Right lung (tissue), 5 donors: ENCODE data around the gene MOSPD3. TPM values are rescaled to one million over a fixed set of nuclear protein-coding genes. Genes with fewer than 3 reads are reported as not detected.

Source experiments
- DNase-seq, 2 donors: peaks; one replicate each; pipeline ENCODE4 v3.0.0-alpha.2; 2013
- polyA plus RNA-seq, 5 donors: library from polyadenylated mRNA; unstranded; fragments of 120-200 nt; gene quantifications; one replicate each; pipeline versions ENCODE4 v1.2.1 to v1.2.3, GENCODE V29; 2013; ENCODE audit warnings: inconsistent platforms in 1 of 5, low replicate concordance in 1 of 5; ENCODE audit not compliant: insufficient read length in 5 of 5, insufficient read depth in 1 of 5

Gene MOSPD3
- polyA plus RNA-seq, 5 donors, result 25.3 to 40.0 (median 30.8) TPM

- DNase-seq, result no peak
Observed at GRCh38 chr7:100573691-100574361, 38.5 kb upstream of the MOSPD3 start, which contains the start of gene SAP25. Gene SAP25, minus strand, starts transcription at chr7:100573900. Its CDS starts 158 bp downstream, at chr7:100573742.

DNA sequence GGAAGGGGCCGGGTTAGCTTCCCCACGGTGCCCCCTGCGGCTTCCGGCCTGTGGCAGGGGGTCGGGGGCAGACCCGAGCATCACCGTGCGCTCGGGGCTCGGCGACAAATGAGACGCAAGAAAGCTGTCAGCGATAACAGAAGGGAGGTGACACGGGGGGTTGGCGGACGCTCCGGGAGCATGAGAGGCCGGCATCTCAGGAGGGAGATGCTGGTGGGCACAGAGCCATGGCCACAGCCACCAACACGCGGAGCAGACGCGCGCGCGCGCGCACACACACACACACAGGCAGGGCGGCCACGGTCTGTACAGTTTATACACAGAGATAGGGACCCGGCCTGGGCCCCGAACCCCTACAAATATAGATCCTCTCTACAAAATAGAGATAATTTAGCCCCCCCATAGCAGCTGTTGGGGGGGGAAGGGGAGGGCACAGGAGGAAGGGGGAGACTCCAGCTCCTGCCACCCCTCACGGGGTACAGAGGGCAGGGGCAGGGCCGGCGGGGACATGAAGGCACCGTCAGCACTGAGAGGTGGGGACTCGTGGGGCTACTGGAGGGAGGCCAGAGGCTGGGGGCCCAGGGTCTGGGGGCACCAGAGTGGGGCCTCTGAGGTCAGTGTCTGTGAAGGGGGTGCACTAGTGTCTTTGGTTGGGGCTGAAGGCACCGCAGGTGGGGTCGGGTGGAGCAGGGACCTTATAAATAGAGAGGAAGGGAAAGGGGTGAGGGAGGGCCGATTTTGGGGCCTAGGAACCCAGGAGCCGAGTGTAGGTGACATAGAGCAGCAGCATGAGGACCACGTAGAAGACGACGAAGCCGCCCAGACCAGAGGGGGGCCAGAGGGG, 37.8 kb upstream of the MOSPD3 start:
- DNase-seq, result no peak

DNA sequence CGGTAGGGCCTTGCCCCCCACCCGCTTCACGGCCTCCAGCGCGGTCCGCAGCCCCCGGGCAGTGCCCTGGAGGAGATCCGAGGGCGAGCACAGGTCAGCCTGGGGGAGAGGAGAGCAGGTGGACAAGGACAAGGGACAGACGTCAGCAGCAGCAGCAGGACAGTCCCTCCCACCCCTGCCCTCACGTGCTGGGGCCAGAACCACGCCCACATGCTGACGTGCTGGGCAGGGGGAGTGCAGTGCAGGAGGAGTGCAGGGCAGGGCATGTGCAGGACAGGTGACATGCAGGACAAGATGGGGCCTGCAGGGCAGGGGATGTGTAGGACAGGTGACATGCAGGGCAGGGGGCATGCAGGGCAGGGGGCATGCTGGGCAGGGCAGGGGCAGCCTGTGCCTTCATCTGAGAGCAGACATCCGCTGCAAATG, 37.1 kb upstream of the MOSPD3 start:
- DNase-seq, result no peak

DNA sequence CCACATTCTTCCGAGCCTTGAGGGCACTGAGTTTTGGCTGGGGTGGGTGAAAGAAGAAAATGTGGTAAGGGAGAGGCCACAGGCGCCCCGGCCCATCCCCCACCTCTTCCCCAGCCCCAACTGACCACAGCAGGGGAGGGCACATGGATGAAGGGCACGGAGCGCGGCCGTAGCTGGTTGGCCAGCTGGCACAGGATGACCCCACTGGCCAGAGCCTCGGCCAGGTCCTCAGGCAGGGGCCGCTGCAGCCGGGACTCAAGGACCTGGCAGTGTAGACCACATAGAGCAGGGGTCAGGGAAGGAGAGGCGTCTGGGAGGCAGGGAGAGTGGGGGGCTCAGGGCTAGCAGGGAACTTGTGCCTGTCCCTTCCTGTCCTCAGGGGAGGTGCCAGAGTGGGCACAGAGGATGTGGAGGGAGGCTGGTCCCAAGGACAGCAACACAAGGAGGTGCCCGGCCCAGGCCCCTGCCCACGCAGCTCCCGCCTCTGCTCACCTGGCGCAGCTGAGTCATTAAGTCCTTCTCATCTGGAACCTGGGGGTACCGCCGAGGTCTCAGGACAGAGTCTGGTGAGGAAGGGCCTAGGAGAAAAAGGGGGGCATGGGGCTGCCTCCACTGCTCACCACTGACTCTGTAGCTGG, 36.5 kb upstream of the MOSPD3 start:
- no peak for DNase-seq

DNA sequence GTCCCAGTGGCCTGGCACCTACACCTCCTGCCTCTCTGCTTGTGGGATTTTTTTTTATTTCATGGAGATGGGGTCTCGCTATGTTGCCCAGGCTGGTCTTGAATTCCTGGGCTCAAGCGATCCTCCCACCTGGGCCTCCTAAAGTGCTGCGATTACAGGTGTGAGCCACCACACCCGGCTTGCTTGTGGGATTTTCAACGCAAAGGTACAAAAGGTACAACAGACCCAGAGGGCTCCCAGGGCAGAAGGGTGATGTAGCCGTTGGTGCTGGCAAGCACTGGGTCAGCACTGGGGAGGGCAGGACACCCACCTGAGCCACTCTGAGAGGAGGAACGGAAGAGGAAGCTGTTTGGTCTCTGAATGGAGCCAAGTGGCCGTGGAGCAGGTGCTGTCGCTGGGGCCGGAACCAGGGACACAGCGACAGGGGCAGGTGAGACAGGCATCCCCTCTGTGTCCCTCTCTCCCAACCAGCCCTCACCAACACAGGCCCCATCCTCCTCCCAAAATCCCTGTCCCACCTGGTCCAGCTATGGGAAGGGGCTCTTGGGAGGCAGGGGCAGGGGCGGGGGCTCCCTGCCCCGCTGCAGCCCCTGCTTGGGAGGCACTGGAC, 35.9 kb upstream of the MOSPD3 start:
- no peak for DNase-seq

DNA sequence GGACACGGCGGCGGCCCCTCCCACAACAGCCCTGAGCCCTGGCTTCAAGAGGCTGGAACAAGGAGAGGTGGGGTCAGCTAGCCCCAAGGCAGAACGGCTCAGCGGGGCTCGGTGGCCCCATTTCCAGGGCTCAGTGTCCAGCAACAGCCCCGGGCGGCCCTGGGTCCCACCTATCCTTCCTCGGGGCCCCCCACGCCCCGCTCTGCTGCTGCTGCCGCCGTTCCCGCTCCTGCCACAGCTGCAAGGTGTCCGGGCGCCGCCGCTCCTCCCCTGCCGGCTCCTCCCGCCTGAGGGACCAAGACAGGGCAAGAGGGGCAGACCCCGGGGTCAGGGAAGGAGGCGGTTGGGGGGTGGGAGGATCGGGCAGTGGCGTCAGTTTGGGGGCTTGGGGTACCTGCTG, 35.2 kb upstream of the MOSPD3 start:
- no peak for DNase-seq

DNA sequence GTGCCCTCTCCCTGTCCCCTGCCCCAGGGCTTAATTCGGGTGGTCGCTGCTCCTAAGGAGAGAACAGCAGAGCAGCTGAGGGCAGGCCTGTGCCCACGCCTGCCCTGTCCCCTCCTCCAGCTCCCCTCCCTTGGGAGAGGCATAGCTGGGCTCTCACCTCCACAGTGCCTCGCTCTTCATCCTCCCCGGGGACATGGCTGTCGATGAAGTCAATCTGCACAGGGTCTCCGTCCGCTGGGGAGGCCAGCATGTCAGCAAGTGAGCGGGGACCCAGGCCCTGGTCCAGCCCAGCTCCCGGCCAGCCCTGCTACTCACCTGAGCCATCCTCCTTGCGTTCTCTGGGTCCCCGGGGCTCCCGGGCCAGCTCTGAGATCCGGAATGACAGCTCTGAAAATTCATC, 34.8 kb upstream of the MOSPD3 start:
- DNase-seq, result no peak

DNA sequence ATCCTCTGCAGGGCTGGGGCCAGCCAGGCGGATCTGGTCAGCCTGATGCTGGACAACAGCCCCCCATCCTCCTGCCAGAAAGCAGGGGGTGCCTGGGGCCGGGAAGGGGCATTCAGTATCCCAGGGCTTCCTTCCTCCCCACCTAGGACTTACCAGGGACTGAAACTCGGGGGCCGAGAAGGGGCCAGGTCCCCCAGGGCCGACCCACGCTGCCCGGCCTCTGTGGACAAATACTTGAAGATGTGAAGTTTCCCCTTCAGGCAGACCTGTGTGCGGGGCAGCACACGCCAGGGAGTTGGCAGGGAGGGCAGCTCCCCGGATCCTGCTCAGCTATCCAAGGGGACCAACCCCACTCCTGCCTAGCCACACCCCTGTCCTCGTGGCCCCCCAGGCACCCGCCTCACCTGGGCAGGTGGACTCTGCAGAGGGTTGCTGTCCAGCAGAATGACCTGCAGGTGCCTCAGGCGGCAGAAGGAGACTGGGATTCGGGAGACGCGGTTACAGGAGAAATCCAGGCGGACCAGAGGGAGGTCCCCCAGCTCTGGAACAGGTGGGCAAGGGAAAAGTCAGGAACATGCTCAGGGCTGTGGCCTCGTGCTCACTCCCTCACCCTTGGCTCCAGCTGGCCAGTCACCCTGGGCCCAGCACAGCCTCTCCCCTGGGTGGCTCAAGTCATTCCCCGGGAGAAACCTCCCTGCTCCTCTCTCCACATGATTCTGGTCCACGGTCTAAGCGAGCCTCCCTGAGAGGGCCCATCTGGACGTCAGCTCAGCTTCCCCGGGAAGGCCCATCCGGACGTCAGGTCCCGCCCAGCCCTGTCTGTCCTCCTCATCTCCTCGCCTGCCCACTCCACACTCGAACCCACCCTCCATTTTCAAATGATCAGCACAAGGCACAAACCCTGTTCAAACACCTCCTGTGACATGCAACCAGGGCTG, 33.8 kb upstream of the MOSPD3 start:
- DNase-seq, result no peak

DNA sequence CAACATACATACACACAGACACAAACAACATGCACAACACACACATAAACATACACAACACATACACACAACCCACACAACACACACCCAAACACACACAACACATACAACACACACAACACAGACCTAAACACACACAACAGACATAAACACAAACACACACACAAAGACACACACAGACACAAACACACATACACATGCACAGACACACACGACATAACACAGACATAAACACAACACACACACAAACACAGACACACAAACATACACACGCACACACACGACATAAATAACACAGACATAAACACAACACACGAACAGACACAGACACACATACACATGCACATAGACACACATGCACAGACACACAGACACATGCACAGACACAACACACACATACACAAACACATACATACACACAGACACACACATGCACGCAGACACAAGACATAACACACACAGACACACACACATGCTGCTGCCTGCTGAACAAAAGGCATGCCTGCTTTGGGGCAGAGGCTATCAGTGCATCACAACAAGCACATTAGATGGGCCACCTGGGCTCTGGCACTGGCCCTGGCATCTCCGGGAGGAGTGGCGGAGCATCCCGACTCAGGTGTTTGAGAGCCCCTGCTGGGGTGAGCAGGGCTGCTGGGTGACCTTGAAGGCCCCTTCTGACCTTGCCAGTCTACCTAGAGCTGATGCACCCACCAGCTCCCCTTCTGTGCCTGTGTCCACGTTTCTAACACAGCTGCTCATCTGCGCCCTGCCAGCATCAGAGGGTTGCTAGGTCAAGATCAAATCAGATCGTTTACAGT, 31.7 kb upstream of the MOSPD3 start:
- no peak for DNase-seq

- no peak for DNase-seq
Observed at GRCh38 chr7:100582041-100582579, 30.2 kb upstream of the MOSPD3 start.

DNA sequence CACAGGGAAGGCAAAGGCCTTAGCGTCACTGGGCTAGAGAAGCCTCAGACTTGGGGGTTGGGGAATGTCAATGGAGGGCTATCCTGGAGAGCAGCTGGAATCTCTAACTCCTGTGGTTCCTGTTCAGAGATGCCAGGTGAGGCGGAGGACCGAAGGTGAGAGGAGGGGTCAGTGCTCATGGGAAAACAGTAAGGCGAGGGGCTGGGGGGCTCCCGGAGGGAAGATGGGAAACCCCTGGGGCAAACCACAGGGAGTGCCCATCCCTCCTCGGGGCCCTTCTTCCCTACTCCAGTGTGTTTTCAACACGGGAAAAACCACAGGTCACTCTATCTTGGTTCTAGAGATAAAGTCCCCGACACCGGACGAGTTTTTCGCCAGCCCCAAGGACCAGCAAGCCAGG, 29.7 kb upstream of the MOSPD3 start:
- DNase-seq, result no peak

DNA sequence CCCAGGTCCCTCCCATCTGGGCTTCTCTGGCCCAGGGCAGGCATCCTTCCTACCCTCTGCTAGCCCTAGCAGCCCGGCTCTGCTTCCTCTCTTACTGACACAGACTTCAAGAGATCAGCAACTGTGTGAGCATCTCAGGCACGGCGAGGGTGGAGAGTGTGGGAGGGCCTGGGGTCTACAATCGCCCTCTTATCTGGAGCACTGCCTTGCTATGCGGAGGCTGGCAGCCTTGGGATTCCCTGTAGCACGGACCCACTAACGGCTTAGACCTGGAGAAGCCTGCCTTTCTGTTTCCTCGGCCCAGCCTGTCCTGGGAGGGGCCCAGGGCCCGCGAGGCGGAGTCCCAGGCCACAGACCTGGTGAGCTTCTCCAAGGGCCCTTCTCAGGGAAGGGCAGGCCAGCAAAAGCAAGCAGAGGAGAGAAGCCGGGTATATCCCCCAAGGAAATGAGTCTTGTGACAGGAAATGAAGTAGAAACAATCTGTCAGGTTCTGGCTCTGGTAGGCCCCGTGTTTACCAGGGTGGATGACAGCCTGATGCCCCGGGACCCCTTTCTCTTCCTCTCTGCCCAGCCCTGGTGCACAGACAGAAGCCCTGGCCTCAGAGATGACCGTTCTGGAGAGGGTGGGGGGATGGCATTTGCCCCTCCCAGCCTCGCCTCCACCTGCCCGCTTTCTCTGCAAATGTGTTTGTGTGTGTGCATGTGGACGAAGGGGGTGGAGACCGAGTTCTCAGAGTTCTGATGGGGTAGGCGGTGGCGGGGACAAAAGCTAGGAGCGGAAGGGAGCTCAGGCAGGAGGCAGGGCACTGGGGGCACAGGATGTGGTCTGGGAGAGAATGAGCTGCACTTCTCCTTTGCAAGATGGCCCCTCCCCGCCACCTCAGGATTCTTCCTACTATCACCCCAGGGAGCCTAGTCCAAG, 28.9 kb upstream of the MOSPD3 start:
- no peak for DNase-seq

- peak; percentile 85 for DNase-seq
Observed at GRCh38 chr7:100584054-100584682, 28.2 kb upstream of the MOSPD3 start.

GRCh38 chr7:100584683-100585510, 27.4 kb upstream of the MOSPD3 start:
- DNase-seq, result peak in 1 of 2 donors; percentile 68

DNA sequence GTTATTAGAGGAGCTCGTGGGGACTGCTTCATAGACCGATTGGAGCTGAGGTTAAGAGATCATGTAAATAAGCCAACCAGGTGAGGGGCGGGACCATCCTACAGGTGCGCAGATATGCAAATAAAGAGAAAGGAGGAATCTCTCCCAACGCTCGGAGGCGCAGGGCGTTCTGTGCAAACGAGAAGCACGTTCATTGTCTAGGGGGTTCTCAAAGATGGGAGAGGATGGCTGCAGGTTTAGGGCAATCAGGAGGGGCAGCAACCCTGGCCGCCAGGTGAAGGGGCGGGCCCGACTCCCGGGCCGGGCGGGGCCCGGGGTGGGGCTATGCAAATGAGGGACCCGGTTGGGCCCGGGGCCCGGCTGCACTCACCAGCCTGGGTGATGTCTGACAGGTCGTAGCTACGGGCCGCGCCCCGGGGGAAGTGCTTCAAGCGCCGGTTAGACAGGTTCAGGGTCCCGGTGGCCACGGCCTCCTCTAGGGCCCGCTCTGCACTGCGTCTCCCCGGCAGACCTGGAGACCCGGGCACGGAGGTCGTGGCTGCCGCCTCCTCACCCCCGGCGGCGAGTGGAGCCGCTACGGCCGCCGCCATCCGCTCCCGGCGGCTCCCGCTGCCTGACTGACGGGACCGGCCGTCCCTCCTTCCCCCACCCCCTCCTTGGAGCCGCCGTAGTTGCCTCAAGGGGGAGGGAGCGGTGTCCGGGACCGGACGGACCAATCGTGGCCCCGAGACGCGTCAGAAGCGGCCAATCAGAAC, 26.7 kb upstream of the MOSPD3 start, which contains the start of gene LRCH4:
LRCH4 (minus strand) TSS at position 619 of the 755 bp plus-strand sequence; CDS start at position 590, 29 bp downstream.
- no peak for DNase-seq
